Measurements from ENCODE around the gene PDCD10.

PDCD10 gene

DNA sequence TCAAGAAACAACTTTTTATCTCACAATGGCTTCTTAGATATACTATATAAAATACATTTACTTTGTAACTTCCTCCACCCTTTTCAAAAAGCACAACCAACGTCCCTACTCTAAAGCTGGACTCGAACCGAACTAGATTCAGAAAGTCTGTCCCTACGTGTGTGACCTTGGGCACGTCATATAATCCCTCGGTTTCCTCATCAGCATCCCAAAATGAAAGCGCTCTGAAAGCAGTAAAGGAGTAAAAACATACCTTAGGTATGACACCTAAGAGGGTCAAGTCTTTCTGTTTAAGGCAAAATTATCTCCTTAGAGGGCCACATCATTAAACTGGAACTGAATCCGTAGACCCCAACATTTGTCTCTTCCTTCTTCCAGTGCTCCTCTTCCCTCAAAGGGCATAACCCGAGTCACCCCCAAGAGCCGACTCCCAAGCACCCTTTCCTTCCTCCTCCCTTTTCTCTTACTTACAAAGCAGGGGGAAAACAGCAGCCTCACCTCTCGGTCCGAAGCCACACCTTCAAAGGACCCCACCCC is 663 bp downstream of the PDCD10 start:
- DNase-seq: no peak

DNA sequence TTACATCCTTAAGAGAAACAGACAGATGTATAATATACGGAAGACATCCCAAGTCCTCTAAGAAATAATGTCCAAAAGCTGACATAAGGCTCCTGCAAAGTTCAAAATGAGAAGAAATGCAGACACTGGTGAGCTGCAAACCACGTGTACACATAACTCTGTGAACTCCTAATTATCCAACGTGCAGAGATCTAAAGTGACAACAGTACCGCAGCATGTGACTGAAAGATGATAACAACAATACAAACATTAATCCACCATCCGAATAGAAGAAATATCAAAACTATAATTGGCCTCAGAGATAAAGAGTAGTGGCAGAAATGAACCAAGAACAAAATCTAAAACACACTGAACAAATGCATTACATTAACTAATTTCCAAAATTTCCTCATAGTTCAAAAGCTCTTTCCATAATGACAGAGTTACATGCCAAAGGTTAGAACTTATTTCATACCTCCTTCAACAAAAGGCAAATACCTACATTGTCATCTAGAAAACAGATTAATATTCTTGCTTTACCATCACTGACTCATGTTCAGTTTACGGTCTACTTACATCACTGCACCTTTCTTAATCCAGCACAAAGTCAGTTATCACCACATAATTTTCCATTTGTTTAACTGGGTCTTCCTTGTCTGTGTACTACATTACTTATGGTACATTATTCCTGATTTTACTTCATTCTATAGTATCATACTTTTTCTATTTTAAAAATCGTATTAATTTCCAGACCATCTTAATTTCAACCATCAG is 2.2 kb downstream of the PDCD10 start:
- no peak for DNase-seq

DNA sequence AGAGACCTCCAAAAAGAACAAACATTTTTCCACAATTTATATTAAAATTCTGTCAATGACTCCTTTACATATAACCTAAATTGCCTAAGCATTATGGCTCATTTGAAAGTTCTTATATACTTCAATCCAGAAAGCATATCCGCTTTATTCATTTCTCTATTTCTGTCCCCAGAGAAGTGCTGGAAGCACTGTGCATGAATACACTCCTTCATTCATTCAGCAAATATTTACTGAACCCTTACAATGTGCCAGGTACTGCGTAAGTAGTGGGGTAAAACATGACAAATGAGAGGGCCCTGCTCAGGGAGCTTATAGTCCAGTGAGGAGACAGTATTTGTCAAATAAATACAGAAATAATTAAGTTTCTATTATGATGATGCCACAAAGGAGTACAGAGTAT is 3.3 kb downstream of the PDCD10 start:
- DNase-seq: no peak

DNA sequence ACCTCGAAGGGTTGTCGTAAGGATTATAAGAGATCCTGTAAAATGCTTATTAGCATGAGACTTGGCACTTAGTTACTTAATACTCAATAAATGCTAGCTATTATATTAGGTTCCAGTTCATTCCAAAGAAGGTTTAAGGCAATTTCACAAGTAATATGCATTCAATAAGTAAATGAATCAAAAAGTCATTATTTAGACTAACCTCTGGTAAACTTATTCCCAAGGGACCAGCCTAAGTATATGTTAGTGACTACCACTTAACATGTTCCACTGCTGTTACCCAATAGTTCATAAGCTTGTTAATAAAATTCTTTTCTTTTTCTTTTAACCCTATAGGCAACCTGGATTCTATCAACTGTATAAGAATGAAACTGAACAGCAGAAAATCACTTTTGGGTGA is 5.1 kb downstream of the PDCD10 start:
- no peak for DNase-seq

DNA sequence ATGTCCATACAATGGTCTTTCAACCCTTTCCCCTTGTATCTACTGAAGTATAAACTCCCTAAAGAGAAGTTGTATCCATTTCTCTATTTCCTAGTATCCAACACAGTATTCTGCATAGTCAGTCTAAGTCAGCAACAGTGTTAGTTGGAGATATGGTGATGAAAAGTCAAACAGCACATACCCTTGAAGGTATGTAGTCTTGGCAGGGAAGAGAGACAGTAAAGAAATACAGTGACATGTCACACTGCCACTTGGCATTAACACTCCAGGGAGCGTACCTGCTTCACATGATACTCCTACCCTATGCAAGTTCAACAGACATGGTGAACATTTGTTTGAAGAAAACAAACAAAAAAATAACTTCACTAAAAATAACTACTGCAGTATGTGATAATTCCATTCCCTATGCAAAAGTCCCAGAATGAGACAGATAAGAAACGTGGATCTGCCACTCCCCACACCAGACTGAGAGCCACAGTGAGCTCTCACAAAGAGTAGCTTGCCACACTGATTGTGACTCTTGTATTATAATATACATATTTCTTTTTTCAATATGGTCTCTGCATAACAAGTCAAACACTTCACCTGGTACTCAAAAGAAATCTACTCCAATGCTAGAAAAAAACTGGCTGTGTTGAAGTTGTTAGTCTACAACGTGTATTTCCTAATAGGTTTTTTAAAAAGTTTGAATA is 5.9 kb downstream of the PDCD10 start:
- DNase-seq: no peak

DNA sequence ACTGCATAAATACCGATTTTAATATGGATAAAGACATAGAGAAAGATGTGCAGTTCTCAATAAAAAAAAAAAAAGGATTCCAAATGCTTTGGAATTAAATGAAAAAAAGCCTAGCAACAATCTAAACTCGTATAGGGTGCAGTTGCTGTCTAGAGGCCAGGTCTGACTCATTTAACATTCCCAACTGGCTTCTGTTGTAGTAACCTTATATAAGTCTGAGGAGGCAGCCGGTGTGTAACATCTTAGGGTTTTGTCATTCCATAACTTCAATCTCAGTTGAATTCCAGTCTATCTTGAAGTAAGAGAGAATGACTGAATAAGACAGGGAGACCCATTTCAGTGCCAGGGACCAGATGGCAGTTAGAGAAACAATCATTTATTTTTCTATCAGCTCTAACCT is 6.5 kb downstream of the PDCD10 start:
- DNase-seq: no peak

DNA sequence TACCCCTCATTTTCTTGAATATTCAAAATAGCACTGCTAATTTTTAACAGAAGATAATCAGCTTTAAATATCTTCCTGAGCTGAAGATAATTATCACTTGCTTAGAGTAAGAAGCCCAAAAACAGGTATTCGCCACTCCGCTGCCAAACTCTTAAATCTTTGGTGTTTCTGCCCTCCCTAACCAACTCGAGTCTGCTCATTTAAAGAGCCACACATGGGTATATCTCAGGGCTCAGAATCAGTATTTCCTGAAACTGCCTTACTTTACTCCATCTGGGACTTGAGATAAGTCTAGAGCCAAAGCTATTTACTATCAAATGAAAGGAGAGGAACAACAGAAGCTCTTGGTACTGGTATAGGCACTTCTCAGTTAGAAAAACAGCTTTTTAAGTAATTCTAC is 10.8 kb downstream of the PDCD10 start:
- DNase-seq: no peak

DNA sequence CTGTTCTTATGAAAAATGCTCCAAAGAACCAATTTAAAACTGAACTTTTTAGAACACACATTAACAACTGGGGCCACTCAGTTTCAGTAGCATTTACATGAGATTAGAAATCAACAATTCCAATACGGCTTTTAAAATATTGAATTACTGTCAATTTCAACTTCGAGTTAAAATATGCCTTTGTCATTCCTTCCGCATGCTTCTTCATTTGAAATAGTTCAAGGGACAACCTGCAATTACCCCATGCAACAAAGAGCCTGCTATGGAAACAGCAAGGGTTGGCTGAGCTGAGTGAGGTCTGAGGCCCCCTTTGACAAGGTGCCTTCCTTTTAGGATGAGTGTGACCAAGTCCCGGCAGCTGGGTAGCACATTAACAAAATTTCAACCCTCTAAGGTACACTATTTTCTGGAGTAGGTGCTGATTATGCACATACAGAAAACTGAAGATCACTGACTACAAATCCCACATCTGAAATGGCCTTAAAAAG is 11.6 kb downstream of the PDCD10 start:
- DNase-seq: no peak

DNA sequence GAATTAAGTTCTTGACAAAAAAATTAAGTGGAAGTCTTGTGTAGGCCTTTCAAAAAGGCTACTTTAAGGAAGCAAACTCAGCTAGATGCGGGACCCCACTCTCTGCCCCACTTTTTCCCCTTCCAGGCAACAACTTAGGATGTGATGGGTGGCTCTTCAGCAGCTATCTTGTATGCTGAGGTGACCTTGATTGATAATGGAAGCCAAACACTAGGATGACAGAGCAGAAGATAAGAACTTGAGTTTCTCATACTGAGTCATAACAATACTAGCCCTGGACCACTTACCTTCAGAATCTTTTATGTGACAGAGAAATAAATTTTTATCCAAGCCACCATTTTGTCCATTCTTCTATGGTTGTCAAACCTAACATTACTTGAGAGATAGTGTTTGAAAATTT is 16.1 kb downstream of the PDCD10 start:
- no peak for DNase-seq

DNA sequence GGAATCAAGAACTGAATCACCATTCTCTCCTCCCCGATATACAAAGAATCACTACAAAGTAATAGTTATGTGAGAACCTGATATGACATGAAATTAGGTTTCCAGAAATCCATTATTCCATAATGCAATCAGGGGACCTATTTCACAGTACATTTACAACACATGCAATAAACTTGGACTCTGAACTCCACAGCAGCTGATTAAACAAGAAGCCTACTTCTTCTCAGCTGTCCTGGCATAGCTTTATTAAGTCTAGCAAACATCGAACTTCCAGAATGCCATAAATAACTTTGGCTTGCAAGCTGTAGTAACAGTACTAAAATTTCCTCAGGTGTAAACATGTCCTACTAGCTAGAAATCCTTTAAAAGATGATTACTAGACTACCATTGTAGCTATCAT is 17.8 kb downstream of the PDCD10 start:
- DNase-seq: no peak

DNA sequence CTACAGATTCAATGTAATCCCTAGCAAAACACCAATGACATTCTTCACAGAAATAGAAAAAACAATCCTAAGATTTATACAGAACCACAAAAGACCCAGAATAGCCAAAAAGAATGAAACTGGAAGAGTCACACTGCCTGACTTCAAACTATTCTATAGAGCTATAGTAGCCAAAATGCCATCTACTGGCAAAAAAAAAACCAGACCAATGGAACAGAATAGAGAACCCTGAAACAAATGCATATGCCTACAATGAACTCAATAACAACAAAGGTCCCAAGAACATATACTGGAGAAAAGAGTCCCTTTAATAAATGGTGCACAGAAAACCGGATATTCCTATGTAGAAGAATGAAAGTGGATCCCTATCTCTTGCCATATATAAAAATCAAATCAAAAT is 19.8 kb downstream of the PDCD10 start:
- DNase-seq: no peak

DNA sequence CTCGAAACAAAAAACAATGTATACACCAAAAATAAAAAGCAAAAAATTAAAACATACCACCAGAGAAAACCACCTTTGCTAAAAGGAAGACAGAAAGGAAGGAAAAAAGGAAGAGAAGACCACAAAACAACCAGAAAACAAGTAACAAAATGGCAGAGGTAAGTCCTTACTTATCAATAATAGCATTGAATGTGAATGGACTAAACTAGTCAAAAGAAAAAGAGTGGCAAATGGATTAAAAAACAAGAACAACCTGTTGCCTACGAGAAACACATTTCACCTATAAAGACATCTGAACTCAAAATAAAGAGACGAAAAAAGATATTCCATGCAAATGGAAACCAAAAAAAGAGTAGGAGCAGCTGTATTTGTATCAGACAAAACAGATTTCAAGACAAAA is 22.2 kb downstream of the PDCD10 start:
- DNase-seq: no peak

DNA sequence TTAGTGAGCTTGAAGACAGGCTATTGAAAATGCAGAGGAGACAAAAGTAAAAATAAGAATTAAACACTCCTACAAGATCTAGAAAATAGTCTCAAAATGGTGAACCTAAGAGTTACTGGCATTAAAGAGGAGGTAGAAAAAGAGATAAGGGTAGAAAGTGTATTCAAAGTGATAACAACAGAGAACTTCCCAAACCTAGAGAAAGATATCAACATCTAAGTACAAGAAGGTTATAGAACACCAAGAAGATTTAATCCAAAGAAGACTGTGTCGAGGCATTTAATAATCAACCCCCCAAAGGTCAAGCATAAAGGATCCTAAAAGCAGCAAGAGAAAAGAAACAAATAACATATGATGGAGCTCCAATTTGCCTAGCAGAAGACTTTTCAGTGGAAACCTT is 23.3 kb downstream of the PDCD10 start:
- DNase-seq: no peak

DNA sequence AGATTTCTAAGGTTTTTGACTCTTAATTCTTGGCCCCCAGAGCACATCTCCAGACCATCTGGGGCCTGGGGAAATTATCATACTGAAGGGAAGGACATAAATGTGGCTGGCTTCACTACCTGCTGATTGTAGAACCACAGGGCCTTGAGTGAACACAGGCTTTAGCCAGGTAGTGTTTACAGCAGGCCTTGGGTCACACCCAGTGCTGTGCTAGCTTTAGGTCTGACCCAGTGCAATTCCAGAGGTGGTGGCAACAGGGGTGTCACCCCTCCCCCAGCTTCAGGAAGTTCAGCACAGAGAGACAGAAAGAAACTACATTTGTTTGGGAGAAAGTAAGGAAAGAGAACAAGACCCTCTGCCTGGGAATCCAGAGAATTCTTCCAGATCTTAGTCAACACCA is 24.1 kb downstream of the PDCD10 start:
- DNase-seq: no peak

DNA sequence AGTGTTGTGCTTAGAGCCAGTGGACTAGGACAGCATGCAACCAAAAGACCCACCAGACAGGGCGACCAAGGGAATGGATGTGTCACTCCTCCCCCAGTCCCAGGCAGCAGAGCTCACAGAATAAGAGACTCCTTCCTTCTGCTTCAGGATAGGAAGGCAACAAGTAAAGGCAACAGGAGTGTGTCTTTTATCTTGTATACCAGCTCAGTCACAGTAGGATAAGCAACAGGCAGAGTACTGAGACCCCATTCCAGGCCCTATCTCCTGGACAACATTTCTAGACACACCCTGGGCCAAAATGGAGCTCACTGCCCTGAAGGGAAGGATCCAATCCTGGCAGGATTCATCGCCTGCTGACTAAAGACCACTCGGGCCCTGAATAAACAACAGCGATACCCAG is 25.0 kb downstream of the PDCD10 start:
- no peak for DNase-seq

DNA sequence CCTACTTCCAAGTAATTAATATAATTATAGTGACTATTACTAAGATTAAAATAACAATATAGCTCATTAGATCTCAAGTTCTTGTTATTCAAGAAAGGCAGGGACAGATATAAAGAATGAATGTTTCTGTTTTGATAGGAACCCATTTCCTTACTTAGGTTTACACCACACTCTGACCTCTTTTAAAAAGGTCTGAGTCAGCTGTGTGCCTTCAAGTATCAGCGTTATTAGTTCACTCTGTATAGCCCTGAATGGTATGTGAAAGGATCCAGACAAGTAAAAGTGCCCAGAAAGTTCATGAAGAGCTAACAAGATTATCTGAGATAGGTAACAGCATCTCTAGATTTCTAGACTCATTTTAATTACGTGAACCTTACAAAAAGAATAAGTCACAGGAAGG is 28.9 kb downstream of the PDCD10 start:
- DNase-seq: no peak

DNA sequence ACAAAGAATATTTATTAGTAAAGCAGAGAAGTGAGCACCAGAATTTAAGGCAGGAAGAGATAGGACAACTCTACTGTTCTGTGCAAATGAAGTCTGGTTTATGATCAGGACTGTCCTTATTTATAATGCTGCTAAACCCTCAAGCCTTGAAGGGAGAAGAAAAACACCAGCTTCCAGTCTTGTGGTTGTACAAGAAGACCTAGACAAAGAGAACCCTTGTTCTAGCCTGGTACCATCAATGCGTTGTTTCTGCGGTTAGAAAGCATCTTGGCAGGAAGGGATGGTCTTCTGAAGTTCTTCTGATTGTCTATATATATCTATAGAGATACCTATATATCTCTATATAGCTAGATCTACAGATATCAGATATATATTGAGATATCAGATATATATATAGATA is 33.8 kb downstream of the PDCD10 start:
- DNase-seq: no peak

DNA sequence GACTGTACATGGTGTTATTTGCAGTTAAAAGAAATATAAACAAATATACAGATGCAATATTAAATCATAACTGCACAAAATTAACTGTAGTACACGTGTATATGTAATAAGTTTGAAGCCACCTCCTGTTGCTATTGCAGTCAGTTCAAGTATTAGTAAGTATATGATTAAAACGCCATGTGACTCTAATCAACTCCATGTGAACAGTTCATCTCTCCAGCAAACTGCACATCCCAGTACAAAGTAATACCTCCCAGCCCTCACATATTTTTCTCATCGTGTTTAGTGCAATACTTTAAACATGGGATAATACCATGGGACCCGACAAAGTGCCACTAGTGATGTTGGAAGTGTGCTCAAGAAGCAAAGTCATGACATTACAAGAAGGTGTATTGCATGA is 34.6 kb downstream of the PDCD10 start:
- DNase-seq: no peak

DNA sequence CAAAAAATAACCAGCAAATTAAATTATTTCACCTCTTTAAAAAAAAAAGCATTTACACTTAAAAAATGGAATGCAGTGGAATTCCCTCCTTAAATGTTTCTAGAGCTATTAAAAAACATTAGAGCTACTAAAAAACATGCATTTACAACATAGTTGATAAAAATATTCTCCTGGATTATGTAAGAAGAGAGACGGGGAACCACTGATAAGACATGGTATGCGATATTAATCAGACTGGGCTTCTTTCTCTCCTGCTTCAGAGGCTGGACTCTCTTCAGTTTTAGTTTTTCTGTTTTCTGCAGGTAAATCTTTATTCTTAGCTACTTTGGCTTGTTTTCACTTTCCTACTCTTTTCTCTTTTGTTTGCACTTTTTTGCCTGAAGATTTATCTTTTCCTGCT is 40.6 kb downstream of the PDCD10 start:
- DNase-seq: no peak

DNA sequence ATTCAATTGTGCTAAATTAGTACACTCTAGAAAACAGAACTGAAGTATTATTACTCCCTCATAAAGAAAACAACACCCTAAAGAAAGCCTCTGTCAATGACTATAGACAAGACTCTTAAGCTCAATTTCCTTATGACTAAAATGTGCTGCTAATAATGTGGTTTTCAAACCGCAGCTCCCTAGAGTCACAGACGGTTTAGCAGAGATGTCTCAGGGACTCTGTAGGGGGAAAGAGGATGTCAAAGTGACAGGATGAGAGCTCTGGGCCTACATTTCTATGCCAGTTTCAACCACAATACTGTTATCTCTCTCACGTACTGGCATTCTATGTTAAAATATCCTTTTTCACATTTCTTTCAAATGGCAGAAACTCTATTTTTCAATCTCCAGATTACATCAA is 43.3 kb downstream of the PDCD10 start:
- no peak for DNase-seq

DNA sequence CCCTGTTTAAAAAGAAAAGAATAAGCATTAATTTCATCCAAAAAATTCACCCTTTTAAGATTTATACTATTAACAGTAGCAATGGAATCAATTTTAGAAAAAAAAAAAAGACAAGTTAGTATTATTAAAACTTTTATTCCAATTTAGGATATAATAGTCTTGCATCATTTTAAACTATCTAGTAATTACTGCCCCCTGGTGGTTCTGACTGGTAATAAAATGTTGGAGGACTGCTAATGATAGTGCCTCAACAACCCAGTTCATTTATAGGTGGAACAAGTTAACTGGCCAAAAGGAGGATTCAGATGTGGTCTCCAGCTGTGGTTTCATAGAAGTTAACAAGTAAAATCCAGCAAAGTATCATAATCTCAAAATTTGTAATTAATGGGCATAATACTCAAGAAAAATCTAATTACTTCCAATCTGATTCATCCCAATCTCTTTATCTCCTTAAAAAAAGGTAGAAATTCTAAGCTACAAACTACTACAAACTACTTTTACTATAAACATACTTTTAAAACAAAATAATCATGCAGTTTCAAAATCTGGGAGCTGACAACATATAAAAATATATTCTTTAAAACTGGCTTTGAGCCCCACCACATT is 50.2 kb downstream of the PDCD10 start:
- no peak for DNase-seq

DNA sequence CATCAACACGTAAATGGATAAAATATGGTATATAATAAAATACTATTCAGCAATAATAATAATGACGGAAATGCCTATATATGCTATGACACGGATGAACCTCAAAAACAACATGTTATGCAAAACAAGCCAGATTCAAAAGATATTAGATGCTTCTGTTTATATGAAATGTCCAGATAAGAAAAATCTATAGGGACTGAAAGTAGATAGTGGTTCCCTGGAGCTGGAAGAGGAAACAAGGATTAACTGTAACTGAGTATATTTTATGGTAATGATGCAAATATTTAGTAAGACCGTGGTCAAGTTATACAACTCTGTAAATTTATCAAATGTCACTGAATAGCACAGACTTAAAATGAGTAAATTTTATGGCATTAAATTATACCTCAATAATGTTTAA is 55.2 kb downstream of the PDCD10 start:
- no peak for DNase-seq

DNA sequence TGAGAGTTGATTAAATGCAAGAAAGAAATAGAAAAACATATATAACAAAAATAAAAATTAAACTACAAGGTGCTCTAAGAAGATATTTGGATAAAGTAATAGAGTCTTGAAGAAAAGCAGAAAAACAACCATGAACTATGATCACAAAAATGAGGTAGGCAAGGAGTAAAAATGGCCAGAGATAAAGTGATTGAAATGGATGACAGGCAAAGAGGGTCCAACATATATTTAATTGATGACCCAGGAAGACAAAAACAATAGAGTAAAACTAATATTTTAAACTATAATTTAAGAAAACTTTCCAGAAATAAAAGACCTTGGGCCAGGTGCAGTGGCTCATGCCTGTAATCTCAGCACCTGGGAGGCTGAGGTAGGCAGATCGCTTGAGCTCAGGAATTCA is 58.8 kb downstream of the PDCD10 start:
- DNase-seq: no peak

DNA sequence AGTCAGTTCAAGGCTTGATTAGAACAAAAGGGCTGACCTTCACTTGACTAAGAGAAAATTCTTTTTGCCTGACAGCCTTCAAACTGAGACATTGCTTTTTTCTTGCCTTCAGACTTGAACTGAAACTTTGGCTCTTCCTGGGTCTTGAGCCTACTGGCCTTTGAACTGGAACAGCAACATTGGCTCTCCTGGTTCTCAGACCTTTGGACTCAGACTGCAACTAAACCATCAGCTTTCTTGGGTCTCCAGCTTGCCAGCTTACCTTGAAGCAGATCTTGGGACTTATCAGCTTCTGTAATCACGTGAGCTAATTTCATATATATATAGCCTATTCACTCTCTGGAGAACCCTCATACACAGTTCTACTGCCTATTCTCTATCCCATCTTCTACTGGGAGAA is 61.5 kb downstream of the PDCD10 start:
- no peak for DNase-seq

Measured in CD4-positive, alpha-beta T cell treated with Interferon gamma for 1 hour (primary cell).